ENCODE data around the gene CPVL.
A peak's percentile ranks its signal among the peaks of the same experiment; 100 is the strongest.

Gene CPVL

GRCh38 chr7:29146057-29146706 is at the start of gene CPVL:
TSS of gene CPVL (minus strand) at chr7:29146537. CDS start at chr7:29121061, 25,476 bp downstream.
- DNase-seq, result no peak

GRCh38 chr7:29194594-29195427 is 48.5 kb upstream of the CPVL start, which contains the start of gene CHN2:
TSS of gene CHN2 (plus strand) at chr7:29194775.
- peak; percentile 80 for DNase-seq

DNA sequence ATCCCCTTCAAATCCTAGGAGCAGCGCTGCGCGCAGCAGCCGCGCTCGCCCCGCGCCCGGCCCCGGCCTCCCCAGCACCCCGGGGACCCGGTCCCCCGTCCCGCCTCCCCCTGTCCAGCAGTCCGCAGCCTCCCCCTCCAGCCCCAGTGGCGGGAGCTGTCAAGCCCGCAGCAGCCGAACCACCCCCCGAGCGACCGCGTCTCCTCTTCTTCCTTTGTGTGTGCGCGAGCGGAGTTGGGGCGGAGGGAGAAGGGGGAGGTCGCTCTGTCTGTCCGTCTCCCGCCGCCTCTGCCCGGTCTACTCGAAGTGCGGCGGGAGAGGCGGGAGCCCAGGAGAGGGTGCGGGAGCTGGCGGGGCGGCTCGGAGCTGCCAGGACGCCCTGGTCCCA is 47.9 kb upstream of the CPVL start:
- DNase-seq, result no peak

DNA sequence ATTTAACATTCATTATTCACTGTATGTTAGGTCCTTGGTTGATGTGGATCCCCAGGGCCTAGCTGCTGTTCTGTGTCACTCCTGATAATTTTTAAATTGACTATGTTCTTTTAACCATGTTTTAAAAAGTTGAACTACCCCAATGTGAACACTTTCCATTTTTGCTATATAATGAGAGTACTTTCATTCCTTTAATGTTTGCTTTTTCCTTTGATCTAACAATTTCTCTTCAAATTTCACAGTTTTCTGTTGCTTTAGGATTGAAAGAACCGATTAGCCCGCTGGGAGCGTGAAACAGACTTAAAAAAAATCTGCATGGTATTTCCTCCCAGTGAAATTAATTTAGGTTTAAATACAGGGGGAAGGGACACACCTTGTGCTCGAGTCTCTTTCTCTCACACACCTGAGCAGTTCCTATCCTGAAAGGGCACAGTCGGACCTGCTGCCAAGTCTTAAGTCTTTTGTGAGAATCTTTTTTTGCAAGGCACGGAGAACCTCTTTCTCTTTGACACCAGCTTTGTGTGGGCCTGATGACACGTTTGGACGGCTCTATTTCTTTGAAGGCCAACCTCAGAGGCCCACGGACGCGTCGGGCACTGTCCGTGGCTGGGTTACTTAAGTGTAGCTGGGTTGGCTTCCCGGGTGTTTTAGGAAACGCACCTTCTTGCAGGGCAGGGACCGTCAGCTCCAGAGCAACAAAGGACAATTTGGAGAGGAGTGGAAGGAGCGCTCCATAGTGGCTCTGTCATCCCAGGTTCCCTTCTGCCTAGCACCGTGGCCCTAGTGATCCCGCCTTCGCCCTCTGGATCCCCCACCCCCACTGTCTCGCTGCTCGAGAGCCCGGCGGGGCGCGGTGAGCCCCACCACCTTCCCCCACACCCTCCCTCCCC is 47.2 kb upstream of the CPVL start:
- no peak for DNase-seq

DNA sequence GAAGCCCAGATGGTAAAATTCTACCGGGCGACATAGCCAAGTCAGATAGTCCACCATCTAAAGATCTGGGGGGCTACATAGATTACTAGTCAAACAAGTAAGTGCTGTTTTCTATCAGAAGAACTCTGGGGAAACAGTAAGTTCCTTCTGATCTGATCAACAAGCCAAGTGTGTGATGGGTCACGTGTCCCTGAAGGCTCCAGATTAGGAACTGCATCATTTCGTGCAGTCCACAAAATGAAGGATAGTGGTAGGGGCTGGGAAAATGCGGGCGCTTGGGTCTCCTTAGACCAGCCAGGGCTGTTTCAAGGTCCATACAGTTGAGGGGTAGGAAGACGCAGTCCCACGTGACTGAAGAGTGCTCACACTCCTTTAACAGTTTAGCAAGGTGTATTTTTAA is 46.5 kb upstream of the CPVL start:
- DNase-seq, result no peak

DNA sequence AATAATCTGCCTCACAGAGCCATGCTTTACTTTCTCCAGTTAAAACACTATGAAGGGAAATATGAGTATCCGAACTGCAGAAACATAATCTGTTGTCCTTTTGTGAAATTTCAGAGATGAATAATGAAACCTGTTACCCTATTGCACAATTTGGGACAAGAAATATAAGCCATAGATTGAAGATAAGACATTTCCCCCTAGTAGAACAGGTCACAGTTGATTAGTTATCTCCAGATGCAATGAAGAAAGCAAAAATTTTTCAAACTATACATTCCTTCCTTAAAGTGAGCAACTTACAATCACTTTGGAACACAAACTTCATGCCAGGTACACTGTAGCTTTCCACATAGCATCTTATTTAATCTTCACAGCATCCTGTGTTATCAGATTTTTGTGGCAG is 46.0 kb upstream of the CPVL start:
- no peak for DNase-seq

DNA sequence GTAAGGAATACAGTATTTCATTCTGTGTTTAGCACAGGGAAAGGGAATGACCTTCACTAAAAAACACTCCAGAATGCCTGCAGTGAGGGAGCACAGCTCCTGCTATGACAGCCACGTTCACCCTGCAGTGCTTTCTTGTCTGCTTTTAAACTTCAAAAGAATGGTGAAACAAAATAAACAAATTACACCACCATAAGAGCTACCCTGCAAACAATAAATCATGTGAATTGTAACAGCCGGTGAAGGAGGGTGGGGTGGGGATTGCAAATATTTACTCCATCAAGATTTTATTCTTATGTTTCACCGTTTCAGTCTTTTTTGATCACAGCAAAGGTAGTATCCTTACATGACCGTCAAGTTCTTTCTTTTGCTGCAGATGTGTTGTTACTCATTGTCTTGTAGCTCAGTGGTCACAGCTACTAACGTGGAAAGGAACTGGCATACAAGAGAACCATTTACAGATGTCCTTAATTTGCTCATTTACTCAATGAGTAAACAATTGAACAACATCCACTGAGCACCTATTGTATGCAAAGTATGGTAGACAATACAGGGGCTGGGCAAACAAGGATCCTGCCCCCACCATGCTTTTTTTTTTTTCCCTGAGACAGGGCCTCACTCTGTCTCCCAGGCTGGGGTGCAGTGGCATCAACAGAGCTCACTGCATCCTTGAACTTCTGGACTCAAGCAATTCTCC is 44.2 kb upstream of the CPVL start:
- no peak for DNase-seq

GRCh38 chr7:29189743-29190201 is 43.4 kb upstream of the CPVL start:
- DNase-seq, result peak; percentile 85

DNA sequence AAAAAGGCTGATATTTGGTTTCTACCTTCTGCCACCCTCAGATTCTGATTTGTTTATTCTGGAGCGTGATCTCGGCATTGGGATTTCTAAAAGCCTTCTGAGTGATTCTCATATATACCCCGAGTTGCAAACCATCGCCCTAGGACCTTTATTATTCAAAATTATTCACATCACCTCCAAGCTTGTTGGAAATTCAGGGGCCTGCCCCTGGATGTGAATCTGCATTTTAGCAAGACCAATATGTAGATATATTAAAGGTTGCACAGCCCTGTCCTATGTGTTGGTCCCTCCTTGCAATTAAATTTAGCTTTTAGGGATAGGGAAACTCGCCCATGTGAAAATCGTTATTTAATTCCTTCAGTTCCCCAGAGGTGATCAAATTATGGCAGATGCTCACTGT is 39.3 kb upstream of the CPVL start:
- DNase-seq, result no peak

- no peak for DNase-seq
Observed at GRCh38 chr7:29184599-29184998, 38.3 kb upstream of the CPVL start.

DNA sequence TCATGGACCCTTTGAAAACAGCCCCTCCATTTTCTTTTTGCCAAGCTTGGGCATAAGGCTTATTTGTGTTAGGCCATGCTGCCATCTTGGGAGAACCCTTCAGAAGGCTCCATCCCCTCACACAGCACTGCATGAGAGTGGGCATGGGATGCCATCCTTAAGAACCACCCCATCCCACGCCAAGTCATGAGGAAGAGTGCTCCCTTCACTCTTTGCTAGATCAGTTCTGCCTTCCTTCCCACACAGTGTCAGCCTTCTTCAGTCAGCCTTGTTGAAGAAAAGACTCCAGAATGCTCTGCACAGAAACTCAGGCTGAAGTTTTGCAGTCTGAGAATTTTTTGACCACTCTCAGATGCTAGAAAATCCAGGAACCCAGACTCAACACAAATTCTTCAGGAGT is 32.8 kb upstream of the CPVL start:
- no peak for DNase-seq

DNA sequence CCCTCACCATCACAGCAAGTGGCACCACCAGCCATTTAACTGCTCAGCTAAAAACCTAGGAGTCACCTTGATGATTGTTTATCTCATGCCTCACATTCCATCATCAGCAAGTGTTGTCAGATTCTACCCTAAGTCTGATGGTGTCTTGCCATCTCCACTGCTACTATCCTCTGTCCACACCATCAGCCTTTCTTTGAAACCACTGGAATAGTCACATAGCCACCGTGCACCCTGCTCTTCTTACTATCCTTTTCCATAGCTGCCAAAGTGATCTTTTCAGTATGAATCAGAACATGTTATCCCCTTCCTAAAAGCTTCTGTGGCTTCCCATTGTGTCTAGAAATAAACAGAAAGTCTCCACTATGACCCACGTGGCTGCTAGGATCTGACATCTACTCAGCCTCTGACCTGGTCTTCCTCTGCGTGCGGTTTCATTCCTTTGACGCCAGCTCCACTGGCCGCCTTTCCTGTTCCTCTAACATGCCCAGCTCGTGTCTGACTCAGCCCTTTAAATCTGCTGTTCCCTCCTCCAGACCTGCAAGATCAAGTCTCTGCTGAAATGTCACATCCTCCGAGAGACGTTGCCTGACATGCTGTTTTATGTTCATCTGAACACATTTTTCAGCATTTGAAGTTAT is 31.7 kb upstream of the CPVL start:
- DNase-seq, result no peak

- no peak for DNase-seq
Observed at GRCh38 chr7:29173458-29173857, 27.1 kb upstream of the CPVL start.

GRCh38 chr7:29170781-29171180 is 24.4 kb upstream of the CPVL start:
- no peak for DNase-seq

DNA sequence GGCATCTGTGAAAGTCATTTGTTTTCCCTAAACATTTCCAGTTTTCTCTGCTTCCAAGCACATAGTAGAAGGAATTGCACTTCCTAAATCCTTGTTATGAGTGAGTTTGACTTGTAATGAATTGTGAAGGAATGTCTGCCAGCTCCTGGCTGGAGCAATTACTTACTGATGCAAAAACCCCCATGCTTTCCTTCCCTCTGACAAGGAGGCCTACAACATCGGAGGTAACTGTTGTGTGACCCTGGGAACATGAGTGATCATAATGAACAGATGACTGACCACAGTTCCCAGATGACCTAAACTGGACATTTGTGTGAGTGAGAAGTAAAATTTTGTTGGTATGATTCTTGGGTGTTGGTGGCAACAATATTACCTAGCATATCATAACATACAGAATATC is 21.4 kb upstream of the CPVL start:
- no peak for DNase-seq

GRCh38 chr7:29163854-29164253 is 17.5 kb upstream of the CPVL start:
- no peak for DNase-seq

GRCh38 chr7:29162577-29162976 is 16.2 kb upstream of the CPVL start:
- DNase-seq, result no peak

DNA sequence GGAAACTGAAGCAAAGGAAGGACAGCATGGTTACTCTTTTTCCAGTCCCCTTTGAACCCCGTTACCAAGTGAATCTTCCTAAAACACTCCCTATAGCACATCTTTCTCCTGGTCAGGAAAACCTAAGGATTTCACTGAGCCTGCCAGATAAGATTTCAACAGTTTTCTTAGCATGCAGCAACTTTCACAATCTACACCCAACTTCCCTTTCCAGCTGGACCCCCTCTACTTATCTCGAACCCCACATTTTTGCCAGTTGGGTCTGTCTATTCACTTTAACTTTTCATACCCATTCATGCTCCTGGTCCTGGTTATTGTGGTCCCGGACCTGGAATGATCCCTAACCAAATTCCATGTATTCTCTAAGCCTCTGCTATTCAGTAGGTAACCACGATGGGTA is 14.9 kb upstream of the CPVL start:
- no peak for DNase-seq

DNA sequence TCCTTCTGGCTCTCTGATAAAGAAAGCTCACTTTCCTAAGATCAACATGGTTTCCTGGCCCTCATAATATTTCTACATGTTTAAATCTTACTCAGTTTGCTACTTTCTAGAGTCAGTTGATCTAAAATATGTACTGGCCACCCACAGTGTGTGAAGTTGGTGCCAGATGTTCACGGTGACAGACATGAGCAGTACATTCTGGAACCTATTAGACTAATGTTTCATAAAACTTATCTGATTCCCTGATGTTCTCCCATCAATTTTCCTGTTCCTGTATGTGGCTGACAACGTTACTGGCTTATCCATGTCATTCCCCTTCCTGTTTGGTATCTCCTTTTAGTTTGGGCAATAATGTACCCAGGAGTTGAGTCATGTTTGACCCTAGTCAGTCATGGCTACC is 13.7 kb upstream of the CPVL start:
- no peak for DNase-seq

GRCh38 chr7:29158795-29159423 is 12.6 kb upstream of the CPVL start:
- DNase-seq, result no peak

DNA sequence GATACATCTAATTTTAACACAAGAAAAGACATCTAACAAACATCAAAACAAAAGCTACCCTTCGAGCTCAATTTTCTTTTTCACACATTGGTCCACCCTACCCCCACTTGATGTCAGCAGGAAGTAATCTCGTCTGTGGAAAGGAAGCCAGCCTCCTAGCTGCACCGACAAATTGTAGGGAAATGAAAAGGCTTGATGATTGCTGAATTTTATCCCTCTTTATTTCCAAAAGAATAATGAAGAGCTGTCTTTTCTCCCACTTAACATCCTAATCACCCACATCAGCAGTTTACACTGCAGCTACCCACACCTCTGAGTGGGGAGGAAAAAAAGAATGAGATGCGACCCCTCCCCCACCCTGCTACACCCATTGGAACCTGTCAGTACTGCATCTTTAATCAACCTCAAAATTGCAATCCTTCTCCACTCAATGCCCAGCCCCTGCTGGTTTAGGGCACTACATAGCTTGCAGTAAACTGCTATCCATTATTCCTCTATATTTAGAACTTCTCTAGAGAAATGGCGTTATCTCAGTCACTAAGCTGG is 10.6 kb upstream of the CPVL start:
- DNase-seq, result no peak
